Kidney tubule cell (primary cell): ENCODE data around the gene PRPF19.

Experiments
- DNase-seq: peaks from one replicate; pipeline ENCODE4 v3.0.0-alpha.2; 2018; ENCODE audit warnings: low spot score

The PRPF19 gene

GRCh38 chr11:60905047-60905446 is 1.3 kb downstream of the PRPF19 start:
- no peak for DNase-seq

GRCh38 chr11:60902625-60903024 is 3.8 kb downstream of the PRPF19 start:
- no peak for DNase-seq

GRCh38 chr11:60900673-60901404 is 5.5 kb downstream of the PRPF19 start:
- DNase-seq, result no peak

GRCh38 chr11:60899977-60900376 is 6.4 kb downstream of the PRPF19 start:
- DNase-seq, result no peak

GRCh38 chr11:60899046-60899936 is 7.1 kb downstream of the PRPF19 start:
- DNase-seq, result peak; percentile 73

GRCh38 chr11:60897496-60897895 is 8.9 kb downstream of the PRPF19 start:
- no peak for DNase-seq

GRCh38 chr11:60895687-60896086 is 10.7 kb downstream of the PRPF19 start:
- no peak for DNase-seq

GRCh38 chr11:60891103-60891741 is 15.2 kb downstream of the PRPF19 start:
- DNase-seq, result no peak

GRCh38 chr11:60890696-60891095 is 15.7 kb downstream of the PRPF19 start:
- no peak for DNase-seq

- no peak for DNase-seq
Observed at GRCh38 chr11:60889869-60890311, 16.5 kb downstream of the PRPF19 start.

GRCh38 chr11:60887556-60887955 is 18.8 kb downstream of the PRPF19 start:
- peak; percentile 63 for DNase-seq

GRCh38 chr11:60880643-60881282 is 25.6 kb downstream of the PRPF19 start:
- DNase-seq, result no peak

GRCh38 chr11:60879971-60880588 is 26.3 kb downstream of the PRPF19 start:
- no peak for DNase-seq

- no peak for DNase-seq
Observed at GRCh38 chr11:60879104-60879503, 27.3 kb downstream of the PRPF19 start.

- no peak for DNase-seq
Observed at GRCh38 chr11:60878245-60879101, 27.9 kb downstream of the PRPF19 start.

- no peak for DNase-seq
Observed at GRCh38 chr11:60876168-60876485, 30.3 kb downstream of the PRPF19 start.

GRCh38 chr11:60875366-60876167 is 30.8 kb downstream of the PRPF19 start:
- no peak for DNase-seq

GRCh38 chr11:60874421-60875365 is 31.7 kb downstream of the PRPF19 start:
- no peak for DNase-seq

- DNase-seq, result no peak
Observed at GRCh38 chr11:60873533-60873932, 32.9 kb downstream of the PRPF19 start.
